HG03095 (cell line): ENCODE data around the gene MGMT.

Experiments
- ATAC-seq: cut with Tn5 transposase; IDR thresholded peaks from one replicate; pipeline ENCODE4 v1.9.1; 2021; ENCODE audit warnings: moderate library complexity; ENCODE audit not compliant: unreplicated experiment

MGMT gene

GRCh38 chr10:129780901-129781795, 314.1 kb downstream of the MGMT start:
- ATAC-seq: no peak

- no peak for ATAC-seq
Observed at GRCh38 chr10:129784291-129784690, 317.2 kb downstream of the MGMT start.

- ATAC-seq: no peak
Observed at GRCh38 chr10:129784891-129785290, 317.9 kb downstream of the MGMT start.

GRCh38 chr10:129785536-129785981, 318.5 kb downstream of the MGMT start:
- no peak for ATAC-seq

- ATAC-seq: no peak
Observed at GRCh38 chr10:129786216-129786615, 319.2 kb downstream of the MGMT start.

- no peak for ATAC-seq
Observed at GRCh38 chr10:129787557-129787956, 320.5 kb downstream of the MGMT start.

GRCh38 chr10:129788215-129788614, 321.2 kb downstream of the MGMT start:
- ATAC-seq: no peak

GRCh38 chr10:129790715-129791446, 323.8 kb downstream of the MGMT start:
- ATAC-seq: no peak

GRCh38 chr10:129792141-129792540, 325.1 kb downstream of the MGMT start:
- no peak for ATAC-seq

- ATAC-seq: no peak
Observed at GRCh38 chr10:129792864-129793263, 325.8 kb downstream of the MGMT start.

- ATAC-seq: no peak
Observed at GRCh38 chr10:129793479-129793878, 326.4 kb downstream of the MGMT start.

GRCh38 chr10:129793996-129794395, 327.0 kb downstream of the MGMT start:
- no peak for ATAC-seq

- ATAC-seq: no peak
Observed at GRCh38 chr10:129796710-129797420, 329.8 kb downstream of the MGMT start.

GRCh38 chr10:129799942-129800341, 332.9 kb downstream of the MGMT start:
- ATAC-seq: no peak

GRCh38 chr10:129800796-129801340, 333.8 kb downstream of the MGMT start:
- no peak for ATAC-seq

- ATAC-seq: no peak
Observed at GRCh38 chr10:129807211-129807610, 340.2 kb downstream of the MGMT start.

GRCh38 chr10:129808092-129808983, 341.3 kb downstream of the MGMT start:
- ATAC-seq: no peak

- no peak for ATAC-seq
Observed at GRCh38 chr10:129809431-129809830, 342.4 kb downstream of the MGMT start.

- ATAC-seq: no peak
Observed at GRCh38 chr10:129809841-129810240, 342.8 kb downstream of the MGMT start.

- no peak for ATAC-seq
Observed at GRCh38 chr10:129811208-129811607, 344.2 kb downstream of the MGMT start.
